PC-3 (cell line): ENCODE results near the gene DPP8. TPM values are rescaled to one million over a fixed set of nuclear protein-coding genes. Genes with fewer than 3 reads are reported as not detected.

Source experiments
- ATAC-seq: fragments of 200-7000 bp; cut with Tn5 transposase; 2 replicates; pipeline ENCODE4 v1.9.1; 2020; ENCODE audit warnings: mild to moderate bottlenecking, moderate library complexity
- BruUV-seq: library from RNA; stranded (reverse); fragments of 400-500 nt; replicated peaks from 2 replicates; lab custom pipeline; 2021; lab: Mats Ljungman, UMichigan
- CTCF ChIA-PET: fragments of 300-600 bp; sonication (Branson Sonifier 250); formaldehyde crosslinking; loops from one replicate; lab custom pipeline; 2022; ENCODE audit warnings: antibody characterized with exemption; lab: Charles Lee
- POLR2A ChIA-PET: fragments of 300-600 bp; sonication (Branson Sonifier 250); formaldehyde crosslinking; loops from one replicate; lab custom pipeline; 2022; ENCODE audit warnings: antibody characterized with exemption; ENCODE audit not compliant: unreplicated experiment; lab: Charles Lee
- DNase-seq: peaks from one replicate; pipeline ENCODE4 v3.0.0-alpha.2; 2015
- H2AFZ ChIP-seq: fragments of 300-600 bp; sonication (generic); 2 replicates; pipeline ENCODE4 v1.6.0; 2016; ENCODE audit warnings: antibody characterized with exemption, low read length
- H3F3A ChIP-seq: fragments of 300-600 bp; sonication (generic); one replicate; pipeline ENCODE4 v1.6.0; 2017; ENCODE audit warnings: antibody characterized with exemption, low read length, control low read depth, mild to moderate bottlenecking; ENCODE audit not compliant: unreplicated experiment
- H3K27ac ChIP-seq: fragments of 300-600 bp; sonication (generic); 2 replicates; pipeline ENCODE4 v1.5.1; 2016; ENCODE audit warnings: mild to moderate bottlenecking, low read length
- H3K27me3 ChIP-seq: fragments of 300-600 bp; sonication (generic); 2 replicates; pipeline ENCODE4 v1.6.1; 2016; ENCODE audit warnings: low read length, mixed read lengths
- H3K36me3 ChIP-seq: fragments of 300-600 bp; sonication (generic); 2 replicates; pipeline ENCODE4 v1.6.1; 2016; ENCODE audit warnings: low read depth, mixed run types, low read length, mixed read lengths
- H3K4me1 ChIP-seq: fragments of 300-600 bp; sonication (generic); 2 replicates; pipeline ENCODE4 v1.5.1; 2016; ENCODE audit warnings: low read length; ENCODE audit not compliant: insufficient read depth
- H3K4me2 ChIP-seq: fragments of 300-600 bp; sonication (generic); 2 replicates; pipeline ENCODE4 v1.6.0; 2016; ENCODE audit warnings: low read length
- H3K4me3 ChIP-seq: fragments of 300-600 bp; sonication (generic); 2 replicates; pipeline ENCODE4 v1.5.1; 2016; ENCODE audit warnings: mild to moderate bottlenecking, low read length, mixed read lengths
- H3K79me2 ChIP-seq: fragments of 300-600 bp; sonication (generic); 2 replicates; pipeline ENCODE4 v1.6.1; 2017; ENCODE audit warnings: low read length, mixed read lengths
- H3K9ac ChIP-seq: fragments of 300-600 bp; sonication (generic); 2 replicates; pipeline ENCODE4 v1.6.0; 2016; ENCODE audit warnings: mild to moderate bottlenecking, low read length
- H3K9me2 ChIP-seq: fragments of 300-600 bp; sonication (generic); replicated peaks from 2 replicates; pipeline ENCODE4 v1.6.1; 2016; ENCODE audit warnings: mixed run types, low read length, mixed read lengths
- H3K9me3 ChIP-seq: fragments of 300-600 bp; sonication (generic); 2 replicates; pipeline ENCODE4 v1.6.1; 2016; ENCODE audit warnings: low read length, mixed read lengths
- H4K20me1 ChIP-seq: fragments of 300-600 bp; sonication (generic); 2 replicates; pipeline ENCODE4 v1.6.1; 2016; ENCODE audit warnings: low read length, mixed read lengths
- CTCF ChIP-seq: fragments of 300-600 bp; sonication (generic); conservative IDR thresholded peaks from 2 replicates; pipeline ENCODE4 v1.5.1; 2017; ENCODE audit warnings: antibody characterized with exemption, low read depth, mild to moderate bottlenecking, low read length
- EZH2 ChIP-seq: fragments of 300-600 bp; sonication (generic); IDR thresholded peaks from one replicate; pipeline ENCODE4 v1.6.1; 2017; ENCODE audit warnings: antibody characterized with exemption, mild to moderate bottlenecking, low read length; ENCODE audit not compliant: unreplicated experiment
- EZH2phosphoT487 ChIP-seq: fragments of 300-600 bp; sonication (generic); IDR thresholded peaks from 2 replicates; pipeline ENCODE4 v1.6.1; 2018; ENCODE audit warnings: mild to moderate bottlenecking, antibody characterized with exemption, low read length, borderline replicate concordance
- intact Hi-C: fragments of 100-400 bp; cut with micrococcal nuclease; formaldehyde crosslinking; loops from 2 replicates; pipeline ENCODE4 v1.9.0; 2023
- total RNA-seq: library from RNA; depleted of rRNA; stranded (reverse); fragments of >200 nt; gene quantifications from 2 replicates; pipeline ENCODE4 v1.2.3, GENCODE V29; 2014

Gene DPP8
- total RNA-seq, 1 experiment from 2014 or later, result 20.6 TPM

DNA sequence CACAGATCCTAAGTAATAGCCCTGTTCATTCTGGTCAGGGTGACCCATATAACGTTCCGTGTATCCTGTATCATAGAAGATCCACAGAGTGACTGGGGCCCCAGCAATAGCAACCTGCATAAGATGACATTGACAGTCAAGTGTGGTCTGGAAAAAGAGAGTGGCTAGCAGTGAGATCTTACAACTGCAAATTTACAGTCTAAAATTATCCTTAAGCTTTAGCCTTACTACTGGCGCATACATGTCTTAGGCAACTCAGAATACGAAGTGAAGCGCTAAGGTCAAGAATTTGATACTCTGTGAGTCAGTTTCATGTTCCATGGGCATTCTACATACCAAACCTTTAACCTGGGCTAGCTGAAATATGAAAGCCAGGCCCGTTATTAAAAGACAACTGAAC lies 65.5 kb downstream of the DPP8 start:
- H3K4me1 ChIP-seq, result no peaks in the 10 kb centered on the region
- BruUV-seq, result no TSS peak
- POLR2A ChIA-PET, result no interaction called here
- H3K9me3 ChIP-seq, result no peaks in the 10 kb centered on the region
- H3K4me2 ChIP-seq, result no peak overlapping the region
- no peak overlapping the region for H3K27ac ChIP-seq
- no peaks in the 10 kb centered on the region for H3K79me2 ChIP-seq
- H3K9me2 ChIP-seq, result no peaks in the 10 kb centered on the region
- no peaks in the 10 kb centered on the region for H3F3A ChIP-seq
- intact Hi-C loops, result no loop called here
- no peak overlapping the region for H3K9ac ChIP-seq
- no peaks in the 10 kb centered on the region for H3K27me3 ChIP-seq
- ATAC-seq, result no peak
- DNase-seq, result no peak
- no peaks in the 10 kb centered on the region for H4K20me1 ChIP-seq
- no peak for TF ChIP-seq EZH2
- no peak for TF ChIP-seq CTCF
- no peak for TF ChIP-seq EZH2phosphoT487
- H3K36me3 ChIP-seq, result peaks cover 16% of the 10 kb centered on the region; the same call in 1 of the 2 replicates
- H3K4me3 ChIP-seq, result no peak overlapping the region
- no peak overlapping the region for H2AFZ ChIP-seq
- CTCF ChIA-PET, result no interaction called here

GRCh38 chr15:65450556-65450955 lies 66.9 kb downstream of the DPP8 start:
- H3K27ac ChIP-seq, result no peak overlapping the region
- ATAC-seq, result no peak
- no peak overlapping the region for H2AFZ ChIP-seq
- H3K9ac ChIP-seq, result no peak overlapping the region
- H3K9me2 ChIP-seq, result no peaks in the 10 kb centered on the region
- BruUV-seq, result no TSS peak
- intact Hi-C loops, result no loop called here
- no peak overlapping the region for H3K4me3 ChIP-seq
- DNase-seq, result no peak
- H3K4me1 ChIP-seq, result no peaks in the 10 kb centered on the region
- no peaks in the 10 kb centered on the region for H3K9me3 ChIP-seq
- H4K20me1 ChIP-seq, result no peaks in the 10 kb centered on the region
- POLR2A ChIA-PET, result no interaction called here
- no peaks in the 10 kb centered on the region for H3K79me2 ChIP-seq
- no peaks in the 10 kb centered on the region for H3K27me3 ChIP-seq
- TF ChIP-seq EZH2 (no peak), EZH2phosphoT487 (no peak), CTCF (no peak)
- H3K4me2 ChIP-seq, result no peak overlapping the region
- CTCF ChIA-PET, result no interaction called here
- no peaks in the 10 kb centered on the region for H3F3A ChIP-seq
- peaks cover 18% of the 10 kb centered on the region; the same call in 1 of the 2 replicates for H3K36me3 ChIP-seq

DNA sequence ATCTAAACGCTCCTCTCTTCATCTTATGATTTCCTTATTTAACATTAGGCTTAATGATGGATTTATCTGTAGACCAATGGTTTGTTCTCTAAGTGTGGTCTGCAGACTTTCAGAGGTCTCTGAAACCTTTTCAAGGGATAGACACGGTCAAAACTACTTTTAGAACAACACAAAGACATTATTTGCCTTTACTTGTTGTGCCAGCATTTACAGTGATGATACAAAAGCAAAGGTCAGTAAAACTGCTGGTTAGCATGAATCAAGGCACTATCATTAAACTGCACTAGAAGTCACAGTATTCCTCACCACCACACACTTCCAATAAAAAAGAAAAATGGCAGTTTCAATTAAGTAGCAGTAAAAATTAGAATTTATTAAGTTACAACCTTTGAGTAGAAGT lies 70.3 kb downstream of the DPP8 start:
- no peak for ATAC-seq
- no peaks in the 10 kb centered on the region for H3K4me1 ChIP-seq
- DNase-seq, result no peak
- TF ChIP-seq EZH2phosphoT487 (no peak), CTCF (no peak), EZH2 (no peak)
- no peak overlapping the region for H3K27ac ChIP-seq
- no TSS peak for BruUV-seq
- intact Hi-C loops, result no loop called here
- H3F3A ChIP-seq, result no peaks in the 10 kb centered on the region
- CTCF ChIA-PET, result no interaction called here
- H3K4me3 ChIP-seq, result no peak overlapping the region
- H3K36me3 ChIP-seq, result peaks cover 16% of the 10 kb centered on the region
- no peaks in the 10 kb centered on the region for H4K20me1 ChIP-seq
- no peaks in the 10 kb centered on the region for H3K9me2 ChIP-seq
- no peaks in the 10 kb centered on the region for H3K9me3 ChIP-seq
- H3K27me3 ChIP-seq, result no peaks in the 10 kb centered on the region
- no peaks in the 10 kb centered on the region for H3K79me2 ChIP-seq
- no peak overlapping the region for H3K9ac ChIP-seq
- POLR2A ChIA-PET, result no interaction called here
- no peak overlapping the region for H2AFZ ChIP-seq
- H3K4me2 ChIP-seq, result no peak overlapping the region
